Endothelial cell of umbilical vein (primary cell): ENCODE data around the gene CDH3. TPM values are rescaled to one million over a fixed set of nuclear protein-coding genes. Genes with fewer than 3 reads are reported as not detected.

Source experiments
- BruUV-seq: library from RNA; stranded (reverse); fragments of 400-500 nt; replicated peaks from 2 replicates; lab custom pipeline; 2021; lab: Mats Ljungman, UMichigan
- CTCF ChIA-PET: fragments of 300-600, 350-600 bp; sonication (Branson Sonifier 250); formaldehyde crosslinking; loops from one replicate; lab custom pipeline; 2021; ENCODE audit warnings: antibody characterized with exemption, inconsistent platforms; lab: Charles Lee
- POLR2A ChIA-PET: fragments of 300-600, 350-600 bp; sonication (Branson Sonifier 250); formaldehyde crosslinking; loops from one replicate; lab custom pipeline; 2021; ENCODE audit warnings: antibody characterized with exemption, inconsistent platforms; lab: Charles Lee
- DNase-seq: peaks from one replicate; pipeline ENCODE4 v3.0.0-alpha.2; 2011; ENCODE audit warnings: low read depth, low spot score
- FAIRE-seq: peaks from 2 replicates; lab custom pipeline; 2011; peaks lifted over from hg19 to GRCh38; lab: Jason Lieb, UNC
- H2AFZ ChIP-seq: 2 replicates; pipeline ENCODE4 v1.6.0; 2012; ENCODE audit warnings: low read depth, low read length, control low read depth, inconsistent platforms
- H3K27ac ChIP-seq: 2 replicates; pipeline ENCODE4 v1.5.1; 2011; ENCODE audit warnings: low read depth, mild to moderate bottlenecking, control low read depth, low read length, moderate library complexity; ENCODE audit not compliant: insufficient read depth
- H3K27me3 ChIP-seq, 2 experiments: 2 replicates each; pipeline versions ENCODE4 v1.6.0 to v1.6.1; 2011; ENCODE audit warnings: low read length in 2 of 2, mixed read lengths in 1 of 2; ENCODE audit not compliant: control insufficient read depth in 2 of 2, insufficient read depth in 2 of 2
- H3K36me3 ChIP-seq, 2 experiments: 2 replicates in 1 of 2; 3 replicates in 1 of 2; pipeline ENCODE4 v1.5.1; 2011; ENCODE audit warnings: low read length in 2 of 2, mild to moderate bottlenecking in 1 of 2, moderate library complexity in 1 of 2; ENCODE audit not compliant: control insufficient read depth in 2 of 2, insufficient read depth in 2 of 2; ENCODE audit errors: extremely low read depth in 1 of 2
- H3K4me1 ChIP-seq: 3 replicates; pipeline ENCODE4 v1.5.1; 2011; ENCODE audit warnings: mild to moderate bottlenecking, low read length; ENCODE audit not compliant: control insufficient read depth, insufficient read depth; ENCODE audit errors: extremely low read depth
- H3K4me2 ChIP-seq: 2 replicates; pipeline ENCODE4 v1.6.1; 2011; ENCODE audit warnings: low read length, control low read depth, mixed read lengths; ENCODE audit not compliant: insufficient read depth
- H3K4me3 ChIP-seq, 3 experiments: fragments of 200-600 bp in 1 of 3; sonication (generic), shearing (Covaris generic) in 1 of 3; replicated peaks in 1 of 3; 2 replicates each; pipeline ENCODE4 v1.5.1; 2011 to 2016; ENCODE audit warnings: control low read depth in 3 of 3, low read length in 3 of 3, mild to moderate bottlenecking in 2 of 3, inconsistent platforms in 1 of 3, low read depth in 1 of 3, moderate library complexity in 1 of 3; ENCODE audit not compliant: insufficient read depth in 1 of 3
- H3K79me2 ChIP-seq: 2 replicates; pipeline ENCODE4 v1.6.0; 2012; ENCODE audit warnings: low read length, inconsistent platforms; ENCODE audit not compliant: control insufficient read depth, insufficient read depth
- H3K9ac ChIP-seq: replicated peaks from 2 replicates; pipeline ENCODE3; 2011; ENCODE audit warnings: low read length, control low read depth; ENCODE audit not compliant: insufficient read depth; ENCODE audit errors: extremely low read depth
- H3K9me1 ChIP-seq: replicated peaks from 3 replicates; pipeline ENCODE4 v1.6.0; 2011; ENCODE audit warnings: mild to moderate bottlenecking, low read length; ENCODE audit not compliant: control insufficient read depth, insufficient read depth; ENCODE audit errors: extremely low read depth
- H3K9me3 ChIP-seq: replicated peaks from 2 replicates; pipeline ENCODE4 v1.5.1; 2012; ENCODE audit warnings: low read length, inconsistent platforms; ENCODE audit not compliant: control insufficient read depth, insufficient read depth
- H4K20me1 ChIP-seq: replicated peaks from 2 replicates; pipeline ENCODE3; 2011; ENCODE audit warnings: mild to moderate bottlenecking, low read length; ENCODE audit not compliant: control insufficient read depth, insufficient read depth; ENCODE audit errors: extremely low read depth
- CTCF ChIP-seq, 2 donors: IDR thresholded peaks; 1 replicate in 1 of 2; 2 replicates in 1 of 2; pipeline ENCODE4 v1.5.1; 2011; ENCODE audit warnings: low read length in 2 of 2, mild to moderate bottlenecking in 2 of 2, moderate library complexity in 2 of 2, control low read depth in 1 of 2, inconsistent platforms in 1 of 2, low read depth in 1 of 2; ENCODE audit not compliant: insufficient read depth in 1 of 2; ENCODE audit errors: extremely low read depth in 1 of 2
- EZH2 ChIP-seq: IDR thresholded peaks from 2 replicates; pipeline ENCODE4 v1.6.1; 2012; ENCODE audit warnings: borderline replicate concordance, low read depth, mild to moderate bottlenecking, moderate library complexity, low read length, inconsistent platforms; ENCODE audit not compliant: severe bottlenecking
- FOS ChIP-seq: IDR thresholded peaks from 2 replicates; pipeline ENCODE4 v1.6.1; 2011; ENCODE audit warnings: mild to moderate bottlenecking, low read length, moderate library complexity, borderline replicate concordance; ENCODE audit not compliant: insufficient read depth
- GATA2 ChIP-seq: IDR thresholded peaks from 2 replicates; pipeline ENCODE4 v1.7.0; 2011; ENCODE audit warnings: low read depth, mild to moderate bottlenecking, moderate library complexity, mixed read lengths, low read length; ENCODE audit not compliant: insufficient read length, insufficient read depth
- MYC ChIP-seq: IDR thresholded peaks from one replicate; pipeline ENCODE4 v1.6.1; 2011; ENCODE audit warnings: mild to moderate bottlenecking, low read depth, low read length
- POLR2AphosphoS5 ChIP-seq: IDR thresholded peaks from 2 replicates; pipeline ENCODE4 v1.6.1; 2012; ENCODE audit warnings: low read depth, mild to moderate bottlenecking, control low read depth, low read length, moderate library complexity; ENCODE audit not compliant: insufficient read depth
- dilution Hi-C: fragments of 300-500 bp; cut with MboI; formaldehyde crosslinking; loops from one replicate; pipeline ENCODE4 v1.15.0; 2019; ENCODE audit warnings: low sequenced_read_pairs; ENCODE audit not compliant: extremely low pct_ligation_motif_present
- intact Hi-C: fragments of 100-400 bp; cut with micrococcal nuclease; formaldehyde crosslinking; loops from one replicate; pipeline ENCODE4 v1.10.0; 2022
- polyA plus RNA-seq, 4 experiments: library from polyadenylated mRNA; depleted of rRNA in 3 of 4; stranded (reverse) in 3 of 4; unstranded in 1 of 4; fragments of >200 nt; gene quantifications; 2 replicates each; pipeline versions ENCODE4 v1.2.1 to v1.2.3, GENCODE V29; 2011 to 2012; ENCODE audit warnings: missing spikeins in 1 of 4
- total RNA-seq: library from RNA; stranded (reverse); gene quantifications from 2 replicates; pipeline ENCODE4 v1.2.3, GENCODE V29; 2021
- TF ChIP-seq, protein P1 (sequence below): IDR thresholded peaks from 2 replicates; pipeline ENCODE4 v1.6.1; 2011; ENCODE audit not compliant: insufficient read depth, insufficient read length

The CDH3 gene
- total and polyA plus RNA-seq, 2 donors (not counting 3 experiments of a cell fraction or from before 2014, with no cell fraction given) = 0.03 TPM; not detected in 1

DNA sequence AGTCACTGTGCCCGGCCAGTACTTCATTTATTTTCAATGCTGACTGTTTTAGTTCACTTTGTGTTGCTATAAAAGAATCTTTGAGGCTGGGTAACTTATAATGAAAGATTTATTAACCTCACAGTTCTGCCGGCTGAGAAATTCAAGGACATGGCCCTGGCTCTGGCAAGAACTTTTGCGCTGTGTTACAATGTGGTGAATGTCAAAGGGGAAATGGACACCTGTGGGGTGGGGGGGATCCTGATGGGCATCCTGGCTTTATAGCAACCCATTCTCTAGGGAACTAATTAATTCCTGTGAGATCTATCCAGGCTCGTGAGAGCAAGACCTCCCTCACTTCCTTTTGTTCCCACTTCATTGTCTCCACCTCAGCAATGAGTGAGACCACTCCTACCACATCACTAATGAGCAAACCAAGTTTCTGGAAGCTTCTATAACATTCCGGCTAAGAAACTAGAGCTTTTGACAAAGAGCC, 17.1 kb upstream of the CDH3 start:
- H3K9me3 ChIP-seq = no peaks in the 10 kb centered on the region
- no peaks in the 10 kb centered on the region for H4K20me1 ChIP-seq
- TF ChIP-seq CTCF (IDR thresholded peaks at IDR 0.05; ENCODE audit: extremely low read depth in 1 of 2, insufficient read depth in 1 of 2, low read depth in 1 of 2, low read length in 2 of 2) = no peak
- TF ChIP-seq, protein P1, sequence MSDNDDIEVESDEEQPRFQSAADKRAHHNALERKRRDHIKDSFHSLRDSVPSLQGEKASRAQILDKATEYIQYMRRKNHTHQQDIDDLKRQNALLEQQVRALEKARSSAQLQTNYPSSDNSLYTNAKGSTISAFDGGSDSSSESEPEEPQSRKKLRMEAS = no peak
- TF ChIP-seq POLR2AphosphoS5 = no peak
- no TSS peak for BruUV-seq
- no peak for FAIRE-seq
- H3K4me1 ChIP-seq = no peaks in the 10 kb centered on the region
- H2AFZ ChIP-seq = no peak overlapping the region
- no peaks in the 10 kb centered on the region for H3K36me3 ChIP-seq
- CTCF ChIA-PET = no interaction called here
- intact Hi-C loops (no loop called here), dilution Hi-C loops (no loop called here)
- POLR2A ChIA-PET = no interaction called here
- no peak overlapping the region for H3K4me3 ChIP-seq
- no peaks in the 10 kb centered on the region for H3K79me2 ChIP-seq
- H3K9me1 ChIP-seq = no peaks in the 10 kb centered on the region
- no peaks in the 10 kb centered on the region for H3K27me3 ChIP-seq
- no peak overlapping the region for H3K9ac ChIP-seq
- DNase-seq = no peak
- H3K27ac ChIP-seq = no peak overlapping the region
- H3K4me2 ChIP-seq = no peak overlapping the region

DNA sequence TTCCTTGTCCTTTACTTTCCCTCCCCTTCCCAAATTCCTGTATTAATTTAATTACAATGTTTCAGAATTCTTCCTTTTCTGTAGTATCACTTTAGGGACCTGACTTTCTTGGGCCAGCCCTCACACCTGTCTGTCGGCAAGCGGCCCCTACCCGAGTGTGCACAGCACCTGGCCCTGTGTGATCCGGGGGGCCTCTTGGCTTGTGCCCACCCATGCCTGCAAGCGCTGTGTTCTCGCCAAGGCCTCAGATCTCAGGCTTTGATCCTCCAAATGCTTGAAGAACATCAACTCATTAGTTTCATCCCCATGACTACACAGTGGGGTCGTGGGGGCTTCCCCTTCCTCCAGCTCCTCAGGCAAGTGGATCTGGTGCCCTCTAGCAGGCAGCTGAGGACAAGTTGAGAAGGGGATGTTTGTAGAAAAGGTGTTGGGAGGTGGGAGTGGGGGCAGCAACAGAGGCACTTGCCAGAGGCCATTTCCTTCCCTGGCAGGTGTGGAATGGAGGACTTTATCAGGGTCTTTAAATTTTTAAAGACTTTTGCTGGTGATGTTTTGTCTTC, 15.7 kb upstream of the CDH3 start:
- no peak for TF ChIP-seq POLR2AphosphoS5
- TF ChIP-seq EZH2 = no peak
- no peak for TF ChIP-seq FOS
- TF ChIP-seq MYC = no peak
- TF ChIP-seq, protein P1 = no peak
- no peak for TF ChIP-seq GATA2
- CTCF ChIA-PET = no interaction called here
- Histone ChIP-seq H3K9me1 (no peaks in the 10 kb centered on the region), H3K9me3 (no peaks in the 10 kb centered on the region), H3K4me2 (no peak overlapping the region), H3K27ac (no peak overlapping the region), H3K36me3 (no peaks in the 10 kb centered on the region), H3K4me1 (no peaks in the 10 kb centered on the region), H3K9ac (no peak overlapping the region), H3K79me2 (no peaks in the 10 kb centered on the region), H3K4me3 (no peak overlapping the region), H4K20me1 (no peaks in the 10 kb centered on the region), H2AFZ (no peak overlapping the region), H3K27me3 (no peaks in the 10 kb centered on the region)
- intact Hi-C loops (no loop called here), dilution Hi-C loops (no loop called here)
- BruUV-seq = no TSS peak
- DNase-seq = no peak
- POLR2A ChIA-PET = no interaction called here
- no peak for FAIRE-seq
